ENCODE measurements around the gene CSNK2A1. TPM values are rescaled to one million over a fixed set of nuclear protein-coding genes. Genes with fewer than 3 reads are reported as not detected.

The CSNK2A1 gene
- total and polyA plus RNA-seq, 2 donors (not counting 3 experiments of a cell fraction or from before 2014, with no cell fraction given) = 68.4 to 142 TPM

GRCh38 chr20:507006-507758, 36.4 kb downstream of the CSNK2A1 start:
- POLR2A ChIA-PET = no interaction called here
- H3K36me3 ChIP-seq (ENCODE audit: control insufficient read depth in 2 of 2, extremely low read depth in 1 of 2, insufficient read depth in 2 of 2, low read length in 2 of 2) = peaks cover 13% of the 10 kb centered on the region in 2 experiments
- no peak overlapping the region for H3K4me2 ChIP-seq (ENCODE audit: insufficient read depth, low read length)

More at GRCh38 chr20:507006-507758, 36.4 kb downstream of the CSNK2A1 start:
- Histone ChIP-seq H3K4me1 (ENCODE audit: control insufficient read depth, extremely low read depth, insufficient read depth, low read length) (no peaks in the 10 kb centered on the region), H2AFZ (ENCODE audit: low read depth, low read length) (no peak overlapping the region), H3K4me3 (replicated peaks in 1 of 3; ENCODE audit: insufficient read depth in 1 of 3, low read depth in 1 of 3, low read length in 3 of 3) (no peak overlapping the region), H3K9ac (replicated peaks; ENCODE audit: extremely low read depth, insufficient read depth, low read length) (no peak overlapping the region), H3K27me3 (ENCODE audit: control insufficient read depth in 2 of 2, insufficient read depth in 2 of 2, low read length in 2 of 2) (no peaks in the 10 kb centered on the region), H3K27ac (ENCODE audit: insufficient read depth, low read depth, low read length) (no peak overlapping the region), H3K9me1 (replicated peaks; ENCODE audit: control insufficient read depth, extremely low read depth, insufficient read depth, low read length) (no peaks in the 10 kb centered on the region), H4K20me1 (replicated peaks; ENCODE audit: control insufficient read depth, extremely low read depth, insufficient read depth, low read length) (peaks cover 6% of the 10 kb centered on the region), H3K79me2 (ENCODE audit: control insufficient read depth, insufficient read depth, low read length) (peaks cover 52% of the 10 kb centered on the region), H3K9me3 (replicated peaks; ENCODE audit: control insufficient read depth, insufficient read depth, low read length) (no peaks in the 10 kb centered on the region)
- TF ChIP-seq GATA2 (IDR thresholded peaks at IDR 0.05; ENCODE audit: insufficient read depth, insufficient read length, low read depth, low read length) (no peak), JUN (IDR thresholded peaks at IDR 0.05; ENCODE audit: borderline replicate concordance, insufficient read depth, insufficient read length, low read depth) (no peak), MYC (IDR thresholded peaks at IDR 0.05; ENCODE audit: low read depth, low read length) (no peak), POLR2A (IDR thresholded peaks at IDR 0.05; ENCODE audit: low read depth, low read length) (no peak), FOS (IDR thresholded peaks at IDR 0.05; ENCODE audit: borderline replicate concordance, insufficient read depth, low read length) (no peak), EZH2 (IDR thresholded peaks at IDR 0.05; ENCODE audit: borderline replicate concordance, low read depth, low read length, severe bottlenecking) (no peak), POLR2AphosphoS5 (IDR thresholded peaks at IDR 0.05; ENCODE audit: insufficient read depth, low read depth, low read length) (no peak), MAX (IDR thresholded peaks at IDR 0.05; ENCODE audit: insufficient read depth, insufficient read length) (no peak)
- TF ChIP-seq, protein P1, sequence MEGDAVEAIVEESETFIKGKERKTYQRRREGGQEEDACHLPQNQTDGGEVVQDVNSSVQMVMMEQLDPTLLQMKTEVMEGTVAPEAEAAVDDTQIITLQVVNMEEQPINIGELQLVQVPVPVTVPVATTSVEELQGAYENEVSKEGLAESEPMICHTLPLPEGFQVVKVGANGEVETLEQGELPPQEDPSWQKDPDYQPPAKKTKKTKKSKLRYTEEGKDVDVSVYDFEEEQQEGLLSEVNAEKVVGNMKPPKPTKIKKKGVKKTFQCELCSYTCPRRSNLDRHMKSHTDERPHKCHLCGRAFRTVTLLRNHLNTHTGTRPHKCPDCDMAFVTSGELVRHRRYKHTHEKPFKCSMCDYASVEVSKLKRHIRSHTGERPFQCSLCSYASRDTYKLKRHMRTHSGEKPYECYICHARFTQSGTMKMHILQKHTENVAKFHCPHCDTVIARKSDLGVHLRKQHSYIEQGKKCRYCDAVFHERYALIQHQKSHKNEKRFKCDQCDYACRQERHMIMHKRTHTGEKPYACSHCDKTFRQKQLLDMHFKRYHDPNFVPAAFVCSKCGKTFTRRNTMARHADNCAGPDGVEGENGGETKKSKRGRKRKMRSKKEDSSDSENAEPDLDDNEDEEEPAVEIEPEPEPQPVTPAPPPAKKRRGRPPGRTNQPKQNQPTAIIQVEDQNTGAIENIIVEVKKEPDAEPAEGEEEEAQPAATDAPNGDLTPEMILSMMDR (IDR thresholded peaks at IDR 0.05; ENCODE audit: extremely low read depth in 1 of 2, insufficient read depth in 1 of 2, low read depth in 1 of 2, low read length in 2 of 2) = no peak
- intact Hi-C loops (cut with micrococcal nuclease) = no loop called here
- FAIRE-seq (no peak), DNase-seq (ENCODE audit: low read depth, low spot score) (no peak)
- dilution Hi-C loops (cut with MboI; ENCODE audit: extremely low pct_ligation_motif_present, low sequenced_read_pairs) = no loop called here
- no TSS peak for BruUV-seq (replicated peaks)
- CTCF ChIA-PET = interaction anchor here (1.6 kb wide), 1 partner anchor 17 kb away, joined by 3 read pairs; no protein-coding TSS in a partner anchor

Measured in endothelial cell of umbilical vein (primary cell).